ENCODE measurements around the gene ZNF770.

ZNF770 gene, protein sequence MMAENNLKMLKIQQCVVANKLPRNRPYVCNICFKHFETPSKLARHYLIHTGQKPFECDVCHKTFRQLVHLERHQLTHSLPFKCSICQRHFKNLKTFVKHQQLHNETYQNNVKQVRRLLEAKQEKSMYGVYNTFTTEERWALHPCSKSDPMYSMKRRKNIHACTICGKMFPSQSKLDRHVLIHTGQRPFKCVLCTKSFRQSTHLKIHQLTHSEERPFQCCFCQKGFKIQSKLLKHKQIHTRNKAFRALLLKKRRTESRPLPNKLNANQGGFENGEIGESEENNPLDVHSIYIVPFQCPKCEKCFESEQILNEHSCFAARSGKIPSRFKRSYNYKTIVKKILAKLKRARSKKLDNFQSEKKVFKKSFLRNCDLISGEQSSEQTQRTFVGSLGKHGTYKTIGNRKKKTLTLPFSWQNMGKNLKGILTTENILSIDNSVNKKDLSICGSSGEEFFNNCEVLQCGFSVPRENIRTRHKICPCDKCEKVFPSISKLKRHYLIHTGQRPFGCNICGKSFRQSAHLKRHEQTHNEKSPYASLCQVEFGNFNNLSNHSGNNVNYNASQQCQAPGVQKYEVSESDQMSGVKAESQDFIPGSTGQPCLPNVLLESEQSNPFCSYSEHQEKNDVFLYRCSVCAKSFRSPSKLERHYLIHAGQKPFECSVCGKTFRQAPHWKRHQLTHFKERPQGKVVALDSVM

DNA sequence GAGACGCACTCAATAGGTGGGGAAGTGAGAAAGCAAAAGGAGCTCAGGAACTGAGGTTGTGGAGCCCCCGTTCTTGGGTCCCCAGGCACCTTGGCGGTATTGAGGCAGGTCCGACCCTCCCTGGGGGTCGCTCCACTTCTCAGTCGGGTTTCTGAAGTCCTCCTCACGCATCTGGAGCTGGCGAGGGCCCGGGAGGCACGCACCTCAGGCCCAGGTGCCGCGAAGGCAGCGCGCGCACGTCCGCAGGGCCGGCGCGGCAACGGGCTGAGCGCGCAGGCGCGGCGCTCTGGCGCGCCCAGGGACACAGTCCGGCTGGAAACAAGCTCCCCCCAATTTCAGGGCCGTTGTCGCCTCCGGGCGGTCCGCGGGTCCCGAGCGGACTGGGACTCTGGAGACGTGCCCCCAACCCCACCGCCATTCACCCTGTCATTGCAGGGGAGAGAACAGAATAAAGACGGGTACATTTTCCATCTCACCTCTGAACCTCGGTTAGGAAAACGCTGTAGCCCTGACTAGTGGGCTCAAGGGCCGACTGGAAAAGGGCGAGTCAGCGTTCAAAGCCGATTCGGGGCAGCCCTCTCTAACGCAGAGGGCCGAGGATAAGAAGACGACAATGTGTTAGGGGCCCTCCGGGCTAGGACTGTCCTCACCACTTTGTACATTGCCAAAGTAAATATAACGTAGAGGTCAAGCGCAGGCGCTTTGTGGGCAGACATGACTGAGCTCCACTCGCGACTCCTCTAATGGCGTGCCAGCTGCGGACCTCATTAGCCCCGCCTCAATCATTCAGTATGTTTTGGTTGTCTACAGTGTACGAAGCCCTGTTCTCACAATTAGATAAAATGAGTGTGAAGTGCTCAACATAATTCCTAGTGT, at the start of gene ZNF770:
Gene ZNF770 (minus strand): TSS at position 261 of the 876 bp plus-strand sequence. CDS start 4,853 bp downstream, outside the sequence.
- DNase-seq (ENCODE audit: low read depth in 2 of 2), result peak; percentile 68 to 75

DNA sequence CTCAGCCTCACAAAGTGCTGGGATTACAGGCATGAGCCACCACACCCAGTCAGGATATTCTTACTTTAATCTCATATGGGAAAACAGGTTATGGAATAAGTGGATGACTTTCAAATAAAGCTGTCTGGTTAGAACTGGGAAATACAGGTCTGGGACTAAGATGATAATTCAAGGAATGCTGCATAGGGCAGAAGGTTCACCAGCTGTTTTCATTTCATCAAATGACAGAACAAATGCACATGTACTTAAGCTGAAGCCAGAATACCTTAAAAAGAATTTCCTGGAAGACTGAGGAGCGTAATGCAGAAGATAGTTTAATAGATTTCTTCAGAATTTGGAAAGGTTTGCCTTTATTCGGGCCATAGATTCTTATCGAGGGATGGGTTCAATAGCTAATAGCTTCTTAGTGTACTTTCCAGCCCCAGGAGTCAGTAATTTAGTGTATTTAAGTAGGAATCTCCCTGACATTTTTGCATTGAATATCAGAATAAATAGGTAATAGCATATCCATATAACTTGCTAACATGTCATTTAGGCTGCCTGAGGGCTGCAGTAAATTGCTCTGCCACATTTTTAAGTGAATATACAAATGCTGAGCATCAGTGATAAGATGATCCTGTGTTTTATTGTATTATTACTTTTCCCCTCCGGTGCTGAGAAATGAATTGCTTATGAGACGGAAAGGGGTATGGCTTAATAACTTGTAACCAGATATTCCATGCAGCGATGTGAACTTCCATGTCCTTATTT, 40.3 kb upstream of the ZNF770 start:
- DNase-seq (ENCODE audit: low read depth in 2 of 2), result no peak

DNA sequence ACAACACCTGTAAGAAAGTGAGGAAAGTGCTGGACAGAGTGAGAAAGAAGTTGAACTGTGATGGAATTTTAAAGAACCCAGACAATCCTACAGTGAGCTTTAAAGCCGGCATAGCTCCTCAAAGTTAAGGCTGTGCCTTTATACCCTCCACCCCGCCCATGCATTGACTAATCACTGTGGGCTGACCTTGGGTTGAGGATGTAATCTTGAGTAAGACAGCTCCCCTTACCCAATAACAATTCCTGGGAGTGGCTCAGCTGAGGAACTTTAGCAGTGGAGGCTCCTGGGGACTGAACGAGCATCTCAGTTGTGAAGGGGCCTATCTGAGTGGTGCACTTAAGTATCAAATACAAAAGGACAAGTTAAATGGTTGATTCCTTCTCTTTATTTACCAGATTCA, 35.7 kb upstream of the ZNF770 start:
- no peak for DNase-seq (ENCODE audit: low read depth in 2 of 2)

DNA sequence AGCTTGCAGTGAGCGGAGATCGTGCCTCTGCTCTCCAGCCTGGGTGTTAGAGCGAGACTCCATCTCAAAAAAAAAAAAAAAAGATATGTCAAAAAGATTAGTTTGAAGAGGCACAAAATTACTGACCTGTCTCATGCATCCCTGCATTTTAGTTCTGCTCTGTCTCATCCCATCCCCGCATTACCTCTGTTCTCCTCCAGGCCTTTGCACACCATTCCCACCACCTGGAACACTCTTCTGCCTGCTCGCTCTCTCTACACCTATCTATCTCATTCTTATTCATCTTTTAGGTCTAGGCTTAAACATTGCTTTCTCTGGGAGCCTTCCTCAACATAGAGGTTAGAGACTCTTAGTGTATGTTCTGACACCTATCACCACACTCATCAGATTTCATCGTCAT, 32.9 kb upstream of the ZNF770 start:
- no peak for DNase-seq (ENCODE audit: low read depth in 2 of 2)

DNA sequence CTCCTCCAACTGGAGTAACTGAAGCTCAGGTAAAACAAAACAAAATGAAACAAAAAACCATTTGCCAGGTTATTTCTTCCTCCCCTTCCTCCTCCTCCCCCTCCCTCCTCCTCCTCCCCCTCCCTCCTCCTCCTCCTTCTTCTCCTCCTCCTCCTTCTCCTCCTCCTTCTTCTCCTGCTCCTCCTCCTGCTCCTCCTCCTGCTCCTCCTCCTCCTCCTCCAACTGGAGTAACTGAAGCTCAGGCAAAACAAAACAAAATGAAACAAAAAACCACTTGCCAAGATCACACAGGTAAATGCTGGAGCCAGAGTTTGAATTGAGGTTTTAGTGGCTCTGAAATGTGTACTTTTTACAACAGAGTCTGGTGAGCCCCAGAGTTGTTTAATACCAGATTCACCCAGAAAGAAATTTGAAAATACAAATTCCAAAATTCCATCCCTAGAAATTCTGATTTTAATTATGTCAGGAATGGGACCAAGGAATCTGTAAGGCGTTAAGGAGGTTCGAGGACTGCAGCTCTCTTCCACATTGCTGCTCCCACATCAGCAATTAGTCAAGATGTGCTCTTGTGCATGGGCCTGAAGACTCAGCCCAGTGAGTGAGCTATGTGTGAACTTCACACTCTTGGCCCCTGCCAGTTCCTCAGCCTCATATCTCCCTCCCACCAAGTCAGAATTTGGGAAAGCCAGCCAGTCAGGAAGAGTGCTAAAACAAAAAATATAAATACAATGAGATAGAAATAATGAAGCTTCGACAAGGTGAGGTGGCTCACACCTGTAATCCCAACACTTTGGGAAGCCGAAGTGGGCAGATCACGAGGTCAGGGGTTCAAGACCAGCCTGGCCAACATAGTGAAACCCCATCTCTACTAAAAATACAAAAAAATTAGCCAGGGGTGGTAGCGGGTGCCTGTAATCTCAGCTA, 31.6 kb upstream of the ZNF770 start:
- no peak for DNase-seq (ENCODE audit: low read depth in 2 of 2)

DNA sequence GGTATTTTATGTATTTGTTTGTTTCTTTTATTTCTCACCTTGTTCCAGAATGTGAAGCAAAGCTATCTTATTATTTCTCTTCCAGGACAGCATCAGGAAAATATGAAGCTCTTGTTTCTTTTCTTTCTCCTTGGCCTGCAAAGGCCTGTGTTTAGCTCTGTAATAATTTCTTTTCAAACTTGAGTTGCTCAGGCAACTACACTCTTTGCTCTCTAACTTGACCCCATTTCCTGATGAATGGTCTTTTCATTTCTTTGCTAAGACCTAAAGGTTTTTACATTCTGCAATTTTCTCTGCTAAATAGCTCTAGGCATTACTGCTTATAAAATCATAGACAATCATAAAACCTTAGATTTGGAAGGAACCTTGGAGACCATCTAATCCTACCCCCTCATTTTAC, 26.2 kb upstream of the ZNF770 start:
- DNase-seq (ENCODE audit: low read depth in 2 of 2), result no peak

DNA sequence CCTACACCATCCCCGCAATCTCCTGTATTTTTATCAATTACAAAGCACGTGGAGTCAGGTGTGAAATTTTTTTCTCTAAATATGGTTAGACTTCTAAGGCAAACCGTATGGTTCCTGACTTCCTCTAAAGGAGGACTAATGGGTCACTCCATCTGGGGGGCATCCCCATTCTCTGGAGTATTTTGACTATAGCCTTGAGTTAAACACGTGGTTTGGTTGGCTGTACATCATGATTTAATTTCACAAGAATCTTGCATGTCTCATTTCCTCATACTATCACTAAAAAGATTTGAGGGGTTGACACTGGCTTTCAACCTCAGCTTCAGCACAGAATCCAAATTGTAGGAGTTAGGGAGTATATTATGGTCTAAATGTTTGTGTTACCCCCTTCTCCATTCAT, 25.3 kb upstream of the ZNF770 start:
- DNase-seq (ENCODE audit: low read depth in 2 of 2), result no peak

DNA sequence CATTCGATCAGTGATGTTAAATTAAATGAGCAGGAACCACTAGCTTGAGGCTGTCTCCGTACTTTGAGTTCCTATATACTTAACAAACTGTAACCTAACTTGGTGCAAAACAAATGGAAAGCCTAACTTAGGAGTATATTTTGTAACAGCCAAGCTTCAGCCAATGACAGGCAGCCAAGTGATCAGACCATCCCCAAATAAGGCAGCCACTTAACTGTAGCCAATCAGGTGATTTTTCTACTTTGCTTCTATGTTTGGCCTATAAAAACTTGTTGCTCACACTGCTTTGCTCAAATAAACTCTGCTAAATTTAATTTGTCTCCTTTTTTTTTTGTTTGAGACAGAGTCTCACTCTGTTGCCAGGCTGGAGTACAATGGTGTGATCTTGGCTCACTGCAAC, 19.3 kb upstream of the ZNF770 start:
- no peak for DNase-seq (ENCODE audit: low read depth in 2 of 2)

DNA sequence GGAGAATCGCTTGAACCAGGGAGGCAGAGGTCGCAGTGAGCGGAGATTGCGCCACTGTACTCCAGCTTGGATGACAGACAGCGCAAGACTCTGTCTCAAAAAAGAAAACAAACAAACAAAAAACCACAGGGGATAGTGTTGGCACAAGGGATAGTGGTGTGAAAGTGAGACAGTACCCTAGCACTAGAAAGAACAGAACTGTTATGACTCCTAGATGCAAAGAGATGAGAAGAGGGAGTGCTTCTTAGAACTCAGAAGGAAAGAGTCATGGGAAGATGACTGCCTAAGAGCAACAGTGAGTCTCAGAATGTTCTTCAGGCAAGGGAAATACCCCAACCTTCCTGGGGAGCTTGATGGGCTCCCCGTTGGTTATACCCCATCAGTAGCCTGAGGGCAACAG, 17.8 kb upstream of the ZNF770 start:
- no peak for DNase-seq (ENCODE audit: low read depth in 2 of 2)

DNA sequence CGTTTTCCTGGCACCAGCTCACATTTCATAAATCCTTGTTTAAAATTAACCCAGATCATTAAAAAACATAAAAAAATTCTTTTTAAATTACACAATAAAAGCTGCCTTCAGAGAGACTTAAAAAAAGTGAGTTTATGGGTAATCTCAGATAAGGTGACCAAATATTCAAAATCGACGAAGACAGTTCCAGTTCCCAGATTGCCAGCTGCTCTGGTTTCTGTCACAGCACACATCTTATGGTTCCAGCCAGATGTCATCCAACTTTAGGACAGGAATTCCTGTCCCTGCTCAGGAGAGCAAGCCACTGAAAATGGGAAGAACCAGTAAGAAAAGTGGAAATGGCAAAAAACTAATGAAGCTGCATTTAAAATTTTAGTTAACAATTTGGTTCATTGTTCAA, 15.8 kb upstream of the ZNF770 start:
- no peak for DNase-seq (ENCODE audit: low read depth in 2 of 2)

DNA sequence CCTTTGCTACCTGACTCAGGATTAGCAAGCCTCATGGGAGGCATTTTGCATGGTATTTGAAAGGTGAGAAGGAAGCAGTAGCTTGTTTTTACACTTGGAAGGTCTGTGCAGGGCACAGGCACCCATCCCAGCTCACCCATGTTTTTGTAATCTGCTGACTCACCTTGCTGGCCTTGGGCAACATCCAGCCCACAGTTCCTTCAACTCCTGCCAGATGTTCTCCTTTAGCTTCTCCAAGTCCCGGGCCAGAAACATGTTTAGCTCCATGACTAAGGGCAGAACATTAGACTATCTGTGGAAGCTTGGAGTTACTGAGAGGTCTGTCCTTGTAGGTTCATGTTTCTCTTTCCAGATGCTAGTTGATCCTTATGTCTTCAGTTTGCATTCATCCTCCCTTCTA, 12.4 kb upstream of the ZNF770 start:
- no peak for DNase-seq (ENCODE audit: low read depth in 2 of 2)

DNA sequence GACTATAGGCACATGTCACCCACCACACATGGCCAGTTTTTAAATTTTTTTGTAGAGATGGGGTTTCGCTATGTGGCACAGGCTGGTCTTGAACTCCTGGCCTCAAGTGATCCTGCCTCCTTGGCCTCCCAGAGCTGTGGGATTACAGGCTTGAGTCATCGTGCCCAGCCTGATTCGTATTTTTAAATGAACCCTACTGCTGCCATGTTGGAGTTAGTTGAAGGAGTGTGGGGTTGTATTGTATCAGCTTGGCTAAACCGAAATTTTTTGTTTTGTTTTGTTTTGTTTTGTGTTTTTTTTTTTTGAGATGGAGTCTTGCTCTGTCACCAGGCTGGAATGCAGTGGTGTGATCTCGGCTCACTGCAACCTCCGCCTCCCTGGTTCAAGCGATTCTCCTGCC, 11.8 kb upstream of the ZNF770 start:
- DNase-seq (ENCODE audit: low read depth in 2 of 2), result no peak

DNA sequence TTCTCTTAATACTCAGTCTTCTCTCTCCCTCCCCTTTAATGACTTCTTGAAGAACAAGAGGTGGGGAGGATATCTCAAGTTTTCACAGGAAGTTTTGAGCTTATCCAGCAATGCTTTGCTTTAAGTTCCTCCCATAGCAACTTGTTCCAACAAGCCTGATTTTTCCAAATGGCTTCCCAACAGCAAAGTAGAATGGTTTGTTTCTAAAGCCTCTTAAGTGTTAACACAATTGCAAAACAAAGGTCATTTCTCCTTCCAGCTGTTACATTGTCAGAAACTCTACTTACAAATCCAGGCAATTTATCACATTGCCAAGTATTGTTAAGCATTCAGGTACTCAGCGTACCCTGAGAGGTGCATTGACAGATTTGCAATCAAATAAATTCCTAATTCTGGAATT, 6.8 kb upstream of the ZNF770 start:
- DNase-seq (ENCODE audit: low read depth in 2 of 2), result no peak

DNA sequence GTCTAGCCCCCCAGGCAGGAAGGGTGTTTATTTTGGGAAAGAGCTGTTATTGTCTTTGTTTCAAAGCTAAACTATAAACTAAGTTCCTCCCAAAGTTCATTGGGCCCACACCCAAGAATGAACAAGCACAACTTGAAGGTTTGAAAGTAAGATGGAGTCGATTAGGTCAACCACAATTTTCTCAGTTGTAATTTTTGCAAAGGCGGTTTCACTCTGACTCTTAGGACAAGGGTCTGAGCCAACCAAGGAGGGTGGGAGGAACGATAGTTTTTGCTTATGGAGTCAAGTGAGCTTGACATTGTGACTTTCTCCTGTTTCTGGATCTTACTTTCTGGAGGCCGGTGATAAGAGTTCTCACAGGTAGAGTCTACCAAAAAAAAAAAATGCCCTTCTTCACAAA, 5.8 kb upstream of the ZNF770 start:
- no peak for DNase-seq (ENCODE audit: low read depth in 2 of 2)

DNA sequence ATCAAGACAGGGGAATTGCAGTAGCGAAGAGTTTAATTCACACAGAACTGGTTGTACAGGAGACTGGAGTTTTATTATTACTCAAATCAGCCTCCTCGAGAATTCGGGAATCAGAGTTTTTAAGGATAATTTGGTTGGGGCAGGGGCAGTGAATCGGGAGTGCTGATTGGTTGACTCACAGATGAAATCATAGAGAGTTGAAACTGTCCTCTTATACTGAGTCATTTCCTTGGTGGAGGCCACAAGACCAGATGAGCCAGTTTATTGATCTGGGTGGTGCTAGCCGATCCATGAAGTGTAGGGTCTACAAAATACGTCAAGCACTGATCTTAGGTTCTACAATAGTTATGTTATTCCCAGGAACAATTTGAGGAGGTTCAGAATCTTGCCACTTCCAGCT, 5.3 kb upstream of the ZNF770 start:
- no peak for DNase-seq (ENCODE audit: low read depth in 2 of 2)

DNA sequence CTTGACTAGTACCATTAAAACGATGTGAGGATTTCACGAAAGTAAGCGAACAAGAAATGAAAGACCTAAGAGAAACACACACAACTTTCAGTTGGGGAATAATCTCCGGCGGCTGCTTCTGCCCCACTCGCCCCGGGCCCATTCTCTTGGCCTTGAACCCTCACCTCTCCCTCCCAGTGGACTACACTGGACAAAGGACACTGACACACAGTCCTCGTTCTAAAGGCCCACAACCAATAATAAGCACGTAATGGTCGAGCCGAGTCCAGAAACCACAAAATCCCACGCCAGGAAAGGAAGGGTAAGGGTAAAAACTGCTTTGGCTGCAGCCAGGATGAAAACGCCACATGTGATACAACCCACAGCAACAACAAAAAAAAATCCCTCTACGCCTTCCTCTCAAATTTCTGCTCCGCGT, 469 bp downstream of the ZNF770 start:
- no peak for DNase-seq (ENCODE audit: low read depth in 2 of 2)

DNA sequence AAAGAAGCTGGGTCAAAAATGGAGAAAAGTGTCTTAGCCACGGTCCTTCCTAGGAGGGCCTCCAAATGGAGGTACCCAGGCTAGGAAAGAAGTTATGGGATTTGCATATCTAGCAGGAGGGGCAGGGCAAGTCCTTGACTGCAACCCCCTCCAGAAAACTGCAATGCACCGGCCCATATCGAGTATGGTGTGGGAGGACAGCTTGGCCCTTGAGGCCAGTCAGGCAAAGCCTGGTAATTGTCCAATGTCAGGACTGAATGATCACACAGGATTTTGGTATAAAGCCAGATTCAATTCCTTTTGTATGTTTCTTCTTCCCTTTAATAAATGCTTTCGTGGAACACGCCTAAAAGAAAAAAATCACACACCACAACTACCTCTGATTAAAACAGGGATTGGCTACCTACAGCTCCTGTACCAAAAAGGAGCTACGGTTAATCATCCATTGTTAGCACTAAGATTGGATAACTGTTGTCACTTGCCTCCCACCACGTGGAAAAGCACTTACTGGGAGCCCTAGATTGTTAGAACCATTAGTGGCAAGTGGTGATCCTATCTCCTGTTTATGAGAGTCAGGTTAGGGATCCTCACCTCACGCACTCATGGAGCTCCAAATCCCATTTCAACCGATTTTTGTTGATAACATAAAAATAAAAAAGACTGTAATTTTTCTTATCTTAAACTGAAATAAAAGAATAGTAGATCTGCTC, 1.2 kb downstream of the ZNF770 start:
- DNase-seq (ENCODE audit: low read depth in 2 of 2), result no peak

DNA sequence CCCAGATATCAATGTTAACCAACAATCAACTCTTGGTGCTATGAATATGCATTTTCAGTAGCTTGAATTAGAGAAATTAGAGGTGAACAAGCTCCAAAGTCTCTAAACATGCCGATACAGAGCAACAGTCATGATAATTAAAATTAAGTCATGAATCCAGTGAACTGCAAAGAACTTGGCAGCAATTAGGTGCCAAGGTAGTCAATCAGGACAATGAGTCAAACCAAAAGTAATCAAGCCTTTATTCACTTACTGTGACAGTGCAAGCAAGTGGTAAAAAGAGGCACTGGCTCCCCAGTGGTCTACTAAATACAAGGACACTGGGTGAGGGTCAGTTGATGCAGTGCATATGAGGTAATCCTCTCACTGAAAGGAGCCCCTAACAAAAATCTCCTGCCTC, 1.8 kb downstream of the ZNF770 start:
- DNase-seq (ENCODE audit: low read depth in 2 of 2), result no peak

DNA sequence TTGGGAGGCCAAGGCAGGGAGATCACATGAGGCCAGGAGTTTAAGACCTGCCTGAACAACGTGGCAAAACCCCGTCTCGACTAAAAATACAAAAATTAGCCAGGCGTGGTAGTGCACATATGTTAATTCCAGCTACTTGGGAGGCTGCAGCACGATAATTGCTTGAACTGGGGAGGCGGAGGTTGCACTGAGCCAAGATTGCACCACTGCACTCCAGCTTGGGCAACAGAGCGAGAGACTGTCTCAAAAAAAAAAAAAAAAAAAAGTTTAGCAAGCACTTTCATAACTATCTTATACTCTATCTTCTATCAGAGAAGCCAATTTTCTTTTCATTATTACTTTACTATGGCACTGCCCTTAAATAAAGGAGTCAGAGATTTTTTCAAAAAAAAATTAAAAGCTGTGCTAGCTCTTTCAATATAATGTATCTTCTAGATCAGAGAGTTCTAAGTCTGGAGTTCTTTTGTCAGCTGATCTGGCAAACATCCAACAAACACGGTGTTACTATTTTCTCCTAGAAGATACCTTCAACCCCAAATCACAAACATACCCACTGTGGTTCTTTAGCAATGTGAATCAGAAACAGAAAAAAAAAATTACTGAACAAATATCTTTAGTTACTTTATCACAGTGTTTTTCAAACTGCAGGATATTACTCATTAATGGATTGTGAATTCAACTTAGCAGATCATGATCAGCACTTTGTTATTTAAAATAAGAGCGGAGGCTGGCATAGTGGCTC, 3.0 kb downstream of the ZNF770 start:
- no peak for DNase-seq (ENCODE audit: low read depth in 2 of 2)

Data from stimulated activated CD8-positive, alpha-beta memory T cell treated with anti-CD3 and anti-CD28 coated beads, Interleukin-15, amount 100 ng/mL, for 48 hours (primary cell).